ENCODE measurements around the gene ANKMY1. TPM values are rescaled to one million over a fixed set of nuclear protein-coding genes. Genes with fewer than 3 reads are reported as not detected.

Gene ANKMY1
- total and polyA plus RNA-seq, 2 experiments from 2014 or later = 5.1 to 10.1 TPM

- Histone ChIP-seq H3K9me2 (ENCODE audit: insufficient read depth) (no peaks in the 10 kb centered on the region), H3K27ac (no peak overlapping the region), H3K36me3 (ENCODE audit: low read depth) (no peaks in the 10 kb centered on the region), H2AFZ (no peak overlapping the region), H3K4me1 (ENCODE audit: insufficient read depth) (no peaks in the 10 kb centered on the region), H3K9me3 (ENCODE audit: low read depth) (no peaks in the 10 kb centered on the region), H3F3A (ENCODE audit: insufficient read depth) (no peaks in the 10 kb centered on the region), H3K4me3 (no peak overlapping the region), H3K27me3 (replicated peaks; ENCODE audit: insufficient read depth) (no peaks in the 10 kb centered on the region), H3K9ac (no peak overlapping the region), H4K20me1 (ENCODE audit: insufficient read depth) (no peaks in the 10 kb centered on the region), H3K4me2 (ENCODE audit: unreplicated experiment) (no peak overlapping the region), H3K79me2 (ENCODE audit: insufficient read depth) (no peaks in the 10 kb centered on the region)
- no peak for TF ChIP-seq EZH2phosphoT487 (IDR thresholded peaks at IDR 0.05; ENCODE audit: insufficient read depth, low read depth)
- TF ChIP-seq EZH2 (IDR thresholded peaks at IDR 0.05; ENCODE audit: insufficient read depth, poor library complexity, severe bottlenecking) = no peak
- DNase-seq = no peak
- in situ Hi-C loops (cut with MboI) = no loop called here
- WGBS, 2 experiments (ENCODE audit: low coverage in 1 of 2, low lambda C conversion rate in 2 of 2, missing lambda C conversion rate in 2 of 2) = 50 to 51% methylated on average over 12 of the region's 12 CpGs
Observed at GRCh38 chr2:240479111-240479501, 78.7 kb downstream of the ANKMY1 start.

GRCh38 chr2:240478346-240479110, 79.3 kb downstream of the ANKMY1 start:
- Histone ChIP-seq H3K79me2 (ENCODE audit: insufficient read depth) (no peaks in the 10 kb centered on the region), H3K9me3 (ENCODE audit: low read depth) (no peaks in the 10 kb centered on the region), H3K27ac (no peak overlapping the region), H3K9me2 (ENCODE audit: insufficient read depth) (no peaks in the 10 kb centered on the region), H3K4me1 (ENCODE audit: insufficient read depth) (no peaks in the 10 kb centered on the region), H3K4me3 (no peak overlapping the region), H3K27me3 (replicated peaks; ENCODE audit: insufficient read depth) (no peaks in the 10 kb centered on the region), H3K9ac (no peak overlapping the region), H2AFZ (no peak overlapping the region), H3K4me2 (ENCODE audit: unreplicated experiment) (no peak overlapping the region), H4K20me1 (ENCODE audit: insufficient read depth) (no peaks in the 10 kb centered on the region), H3F3A (ENCODE audit: insufficient read depth) (no peaks in the 10 kb centered on the region), H3K36me3 (ENCODE audit: low read depth) (no peaks in the 10 kb centered on the region)
- 75 to 77% methylated on average over 19 to 21 of the region's 21 CpGs for WGBS, 2 experiments (ENCODE audit: low coverage in 1 of 2, low lambda C conversion rate in 2 of 2, missing lambda C conversion rate in 2 of 2)
- TF ChIP-seq EZH2 (IDR thresholded peaks at IDR 0.05; ENCODE audit: insufficient read depth, poor library complexity, severe bottlenecking) (no peak), EZH2phosphoT487 (IDR thresholded peaks at IDR 0.05; ENCODE audit: insufficient read depth, low read depth) (no peak)
- DNase-seq = no peak
- in situ Hi-C loops (cut with MboI) = no loop called here

GRCh38 chr2:240477916-240478315, 79.9 kb downstream of the ANKMY1 start:
- no peaks in the 10 kb centered on the region for H3K9me3 ChIP-seq (ENCODE audit: low read depth)
- in situ Hi-C loops (cut with MboI) = no loop called here

GRCh38 chr2:240473211-240473610, 84.6 kb downstream of the ANKMY1 start:
- Histone ChIP-seq H3K79me2 (ENCODE audit: insufficient read depth) (no peaks in the 10 kb centered on the region), H3K27ac (no peak overlapping the region), H4K20me1 (ENCODE audit: insufficient read depth) (no peaks in the 10 kb centered on the region), H3K9me3 (ENCODE audit: low read depth) (no peaks in the 10 kb centered on the region), H3K4me3 (no peak overlapping the region), H2AFZ (no peak overlapping the region), H3F3A (ENCODE audit: insufficient read depth) (no peaks in the 10 kb centered on the region), H3K9ac (no peak overlapping the region), H3K9me2 (ENCODE audit: insufficient read depth) (no peaks in the 10 kb centered on the region), H3K27me3 (replicated peaks; ENCODE audit: insufficient read depth) (no peaks in the 10 kb centered on the region), H3K4me2 (ENCODE audit: unreplicated experiment) (no peak overlapping the region), H3K4me1 (ENCODE audit: insufficient read depth) (no peaks in the 10 kb centered on the region), H3K36me3 (ENCODE audit: low read depth) (no peaks in the 10 kb centered on the region)
- 72 to 78% methylated on average over 4 of the region's 4 CpGs for WGBS, 2 experiments (ENCODE audit: low coverage in 1 of 2, low lambda C conversion rate in 2 of 2, missing lambda C conversion rate in 2 of 2)
- in situ Hi-C loops (cut with MboI) = no loop called here
- no peak for DNase-seq
- no peak for TF ChIP-seq EZH2 (IDR thresholded peaks at IDR 0.05; ENCODE audit: insufficient read depth, poor library complexity, severe bottlenecking)
- no peak for TF ChIP-seq EZH2phosphoT487 (IDR thresholded peaks at IDR 0.05; ENCODE audit: insufficient read depth, low read depth)

More at GRCh38 chr2:240477916-240478315, 79.9 kb downstream of the ANKMY1 start:
- no peak overlapping the region for H3K4me2 ChIP-seq (ENCODE audit: unreplicated experiment)
- H2AFZ ChIP-seq = no peak overlapping the region
- no peaks in the 10 kb centered on the region for H3K9me2 ChIP-seq (ENCODE audit: insufficient read depth)
- no peak overlapping the region for H3K4me3 ChIP-seq
- H3K27ac ChIP-seq = no peak overlapping the region
- 72 to 74% methylated on average over 13 of the region's 13 CpGs for WGBS, 2 experiments (ENCODE audit: low coverage in 1 of 2, low lambda C conversion rate in 2 of 2, missing lambda C conversion rate in 2 of 2)
- no peak overlapping the region for H3K9ac ChIP-seq
- H3K27me3 ChIP-seq (replicated peaks; ENCODE audit: insufficient read depth) = no peaks in the 10 kb centered on the region
- H3K36me3 ChIP-seq (ENCODE audit: low read depth) = no peaks in the 10 kb centered on the region
- H3F3A ChIP-seq (ENCODE audit: insufficient read depth) = no peaks in the 10 kb centered on the region
- H3K4me1 ChIP-seq (ENCODE audit: insufficient read depth) = no peaks in the 10 kb centered on the region
- no peaks in the 10 kb centered on the region for H3K79me2 ChIP-seq (ENCODE audit: insufficient read depth)
- TF ChIP-seq EZH2phosphoT487 (IDR thresholded peaks at IDR 0.05; ENCODE audit: insufficient read depth, low read depth) = no peak
- no peak for TF ChIP-seq EZH2 (IDR thresholded peaks at IDR 0.05; ENCODE audit: insufficient read depth, poor library complexity, severe bottlenecking)
- no peaks in the 10 kb centered on the region for H4K20me1 ChIP-seq (ENCODE audit: insufficient read depth)
- DNase-seq = no peak
